Esophagus muscularis mucosa (tissue), 4 donors: ENCODE results near the gene CAMK1D.

Source experiments
- EP300 ChIP-seq: sonication (generic); formaldehyde crosslinking; IDR thresholded peaks from one replicate; pipeline ENCODE4 v1.6.1; 2017; ENCODE audit warnings: antibody characterized with exemption
- POLR2A ChIP-seq: fragments of 450-650 bp; IDR thresholded peaks from one replicate; pipeline ENCODE4 v1.6.1; 2017; ENCODE audit warnings: antibody characterized with exemption, moderate library complexity, mild to moderate bottlenecking, low read depth
- POLR2AphosphoS5 ChIP-seq, 2 donors: sonication (generic); formaldehyde crosslinking; IDR thresholded peaks; one replicate each; pipeline ENCODE4 v1.6.1; 2017; ENCODE audit warnings: antibody characterized with exemption in 2 of 2
- TF ChIP-seq, protein P1 (sequence below), 3 experiments: fragments of 200-600 bp in 2 of 3; fragments of 450-650 bp in 1 of 3; sonication (generic) in 2 of 3; IDR thresholded peaks; one replicate each; pipeline ENCODE4 v1.5.1; 2017 to 2019; ENCODE audit warnings: antibody characterized with exemption in 3 of 3, mild to moderate bottlenecking in 2 of 3, moderate library complexity in 1 of 3

DNA sequence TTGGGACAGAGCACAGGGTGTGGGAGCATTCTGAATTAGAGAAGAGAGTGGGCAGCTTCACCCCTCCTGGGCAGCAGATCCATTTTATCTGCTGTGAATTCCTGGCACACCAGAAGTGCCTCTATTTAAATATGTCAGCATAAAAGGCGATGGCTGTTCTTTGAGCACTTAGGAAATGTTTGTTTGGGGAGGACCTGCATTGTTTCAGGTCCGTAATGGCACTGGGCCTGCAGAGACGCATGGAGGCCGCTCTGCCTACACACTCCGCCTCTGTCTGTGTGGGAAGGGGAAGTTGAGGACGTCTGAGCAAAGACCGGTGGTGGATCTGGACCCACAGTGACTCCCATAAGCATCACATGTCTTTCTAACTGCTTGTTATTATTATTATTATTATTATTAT is 253.2 kb downstream of the CAMK1D start:
- no peak for TF ChIP-seq EP300
- no peak for TF ChIP-seq POLR2AphosphoS5 (IDR thresholded peaks at IDR 0.05)
- TF ChIP-seq POLR2A, result no peak
- TF ChIP-seq, protein P1, sequence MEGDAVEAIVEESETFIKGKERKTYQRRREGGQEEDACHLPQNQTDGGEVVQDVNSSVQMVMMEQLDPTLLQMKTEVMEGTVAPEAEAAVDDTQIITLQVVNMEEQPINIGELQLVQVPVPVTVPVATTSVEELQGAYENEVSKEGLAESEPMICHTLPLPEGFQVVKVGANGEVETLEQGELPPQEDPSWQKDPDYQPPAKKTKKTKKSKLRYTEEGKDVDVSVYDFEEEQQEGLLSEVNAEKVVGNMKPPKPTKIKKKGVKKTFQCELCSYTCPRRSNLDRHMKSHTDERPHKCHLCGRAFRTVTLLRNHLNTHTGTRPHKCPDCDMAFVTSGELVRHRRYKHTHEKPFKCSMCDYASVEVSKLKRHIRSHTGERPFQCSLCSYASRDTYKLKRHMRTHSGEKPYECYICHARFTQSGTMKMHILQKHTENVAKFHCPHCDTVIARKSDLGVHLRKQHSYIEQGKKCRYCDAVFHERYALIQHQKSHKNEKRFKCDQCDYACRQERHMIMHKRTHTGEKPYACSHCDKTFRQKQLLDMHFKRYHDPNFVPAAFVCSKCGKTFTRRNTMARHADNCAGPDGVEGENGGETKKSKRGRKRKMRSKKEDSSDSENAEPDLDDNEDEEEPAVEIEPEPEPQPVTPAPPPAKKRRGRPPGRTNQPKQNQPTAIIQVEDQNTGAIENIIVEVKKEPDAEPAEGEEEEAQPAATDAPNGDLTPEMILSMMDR (IDR thresholded peaks at IDR 0.05), result no peak
